CD4-positive, alpha-beta T cell treated with Interleukin-17A for 4 hours (primary cell): ENCODE results near the gene C20orf96.
"Not testable (repeated sequence)": the region's sequence is repeated elsewhere in the genome, so short reads cannot be mapped to it uniquely, and the experiment has no call there.

Experiments
- DNase-seq: peaks from one replicate; pipeline ENCODE4 v3.0.0-alpha.2; 2020; ENCODE audit warnings: mixed read lengths

C20orf96 gene

DNA sequence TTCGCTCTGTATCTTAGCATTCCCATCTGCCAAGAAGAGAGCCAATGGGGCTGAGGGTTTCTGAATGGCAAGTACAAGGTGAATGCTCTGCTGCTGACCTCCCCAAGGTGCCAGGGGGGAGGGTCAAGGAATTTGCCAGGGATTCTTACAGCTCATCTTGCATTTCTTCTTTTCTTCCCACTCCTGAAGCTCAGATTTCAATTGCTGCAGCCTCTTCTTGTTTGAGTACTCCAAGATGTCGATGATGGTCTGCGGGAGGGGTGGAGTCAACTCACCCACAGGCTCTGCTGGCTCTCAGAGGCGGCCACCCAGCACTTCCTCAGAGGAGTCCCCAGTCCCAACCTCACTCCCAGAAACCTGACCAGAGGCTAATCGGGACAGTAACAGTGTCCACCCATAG, 12.4 kb downstream of the C20orf96 start:
- no peak for DNase-seq

- DNase-seq: no peak
These were observed 13.1 kb downstream of the C20orf96 start for GRCh38 chr20:277496-277781.

DNA sequence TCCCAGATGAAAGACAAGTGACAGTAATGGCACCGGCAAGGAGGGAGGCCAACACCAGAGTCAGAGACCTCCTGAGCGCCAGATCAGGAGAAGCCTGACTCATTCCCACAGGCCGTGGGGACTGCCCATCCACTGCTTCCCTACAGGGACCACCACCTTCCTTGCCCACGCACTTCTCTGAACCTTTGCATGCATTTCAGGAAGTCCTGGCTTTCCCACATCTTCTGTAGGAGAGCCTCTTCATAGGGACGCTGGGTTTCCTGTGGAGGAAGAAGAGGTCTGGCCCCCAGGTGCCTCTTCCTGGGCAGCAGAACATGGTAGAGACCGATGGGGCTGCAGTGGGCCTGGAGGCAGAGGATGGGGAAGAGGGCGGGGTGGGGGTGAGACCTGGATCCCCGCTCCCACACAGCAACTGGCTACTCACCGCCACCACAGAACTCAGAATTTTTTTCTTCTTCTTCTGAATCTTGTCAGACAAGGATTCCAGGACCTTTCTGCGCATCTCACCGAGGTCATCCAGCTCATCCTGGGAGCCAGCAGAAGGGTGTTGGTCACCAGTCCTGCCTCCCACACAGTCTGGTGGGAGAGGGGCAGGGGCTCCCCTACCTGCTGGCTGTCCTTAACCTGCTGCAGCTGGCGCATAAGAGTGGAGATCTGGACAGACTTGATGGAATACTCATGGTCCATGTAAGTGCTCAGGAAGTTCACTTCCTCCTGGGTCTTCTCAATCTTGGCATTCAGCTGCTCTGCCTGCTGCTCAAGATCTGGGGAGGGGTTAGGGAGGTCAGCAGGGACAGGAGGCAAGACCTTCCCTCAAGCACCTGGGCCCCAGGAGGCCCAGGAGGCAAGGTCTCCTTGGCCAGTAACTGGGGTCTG, 13.7 kb downstream of the C20orf96 start:
- DNase-seq: no peak

GRCh38 chr20:275791-276190, 14.8 kb downstream of the C20orf96 start:
- DNase-seq: no peak

- no peak for DNase-seq
These were observed 16.7 kb downstream of the C20orf96 start for GRCh38 chr20:273884-274283.

DNA sequence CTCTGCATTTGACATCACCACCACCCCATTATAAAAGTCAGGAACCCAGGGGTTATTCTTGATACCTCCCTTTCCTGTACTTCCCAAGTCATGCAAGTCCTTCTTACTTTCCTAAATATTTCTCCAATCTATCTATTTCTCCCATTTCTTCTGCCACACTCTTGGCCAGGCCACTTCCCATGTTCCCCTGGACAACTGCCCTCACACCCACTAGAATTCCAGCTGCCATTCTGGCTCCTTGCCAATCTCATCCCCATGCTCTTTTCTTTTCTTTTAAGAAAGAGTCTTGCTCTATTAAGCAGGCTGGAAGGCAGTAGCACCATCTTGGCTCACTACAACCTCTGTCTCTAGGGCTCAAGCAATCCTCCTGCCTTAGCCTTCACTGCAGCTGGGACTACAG, 17.8 kb downstream of the C20orf96 start:
- DNase-seq: no peak

DNA sequence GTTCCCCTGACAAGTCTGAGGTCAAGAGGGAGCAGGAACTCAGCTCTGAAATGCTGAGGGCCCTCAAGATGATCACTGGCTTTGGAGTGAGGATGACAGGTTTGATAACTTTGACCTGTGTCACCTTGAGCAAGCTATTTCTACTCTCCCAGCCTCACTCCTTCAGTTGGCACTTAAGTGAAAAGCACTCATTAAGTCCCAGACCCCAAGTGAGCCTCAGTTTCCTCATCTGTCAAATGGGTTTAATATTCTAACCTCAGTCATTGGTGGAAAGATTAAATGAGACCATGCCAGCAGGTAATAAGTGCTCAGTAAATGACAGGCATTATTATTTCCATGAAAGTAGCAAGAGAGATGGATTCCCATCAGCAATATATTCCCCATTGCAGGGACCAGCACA, 19.0 kb downstream of the C20orf96 start:
- DNase-seq: no peak

DNA sequence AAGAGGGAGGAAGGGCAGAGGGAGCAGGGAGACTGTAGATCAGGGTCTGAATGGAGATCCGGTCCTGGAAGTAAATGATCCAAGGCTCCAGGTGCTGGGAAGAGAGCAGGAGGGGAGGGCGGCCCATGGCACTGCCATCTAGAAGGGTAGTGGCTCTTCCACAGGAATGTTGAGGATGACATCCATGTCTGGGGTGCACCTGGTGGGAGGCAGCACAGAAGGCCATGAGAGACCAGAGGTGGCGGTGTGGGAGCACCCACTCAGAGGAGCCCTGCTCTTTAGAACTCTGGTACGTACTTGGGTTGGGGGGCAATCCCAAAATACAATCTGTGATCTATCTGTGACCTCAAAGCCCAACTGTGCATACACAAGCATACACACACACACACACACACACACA, 19.5 kb downstream of the C20orf96 start:
- no peak for DNase-seq

DNA sequence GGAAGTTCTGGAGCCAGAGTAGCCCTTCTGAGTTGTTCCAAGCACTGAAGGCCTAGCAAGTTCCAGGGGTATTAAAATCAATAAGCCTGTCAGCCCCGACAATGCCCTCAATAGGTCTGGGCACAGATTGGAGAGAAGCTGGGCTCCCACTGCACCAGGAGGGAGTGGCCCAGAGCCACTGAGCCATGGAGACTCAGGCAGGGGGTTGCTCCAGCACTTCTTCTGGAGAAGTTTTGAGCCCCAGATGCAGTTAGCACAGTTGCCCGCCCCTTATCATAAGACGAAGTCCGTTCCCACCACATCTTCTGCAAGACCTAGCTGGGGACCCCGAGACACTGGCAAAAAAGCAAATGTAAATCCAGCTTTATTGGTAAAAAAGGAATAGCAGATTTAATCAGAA, 20.0 kb downstream of the C20orf96 start:
- DNase-seq: no peak

GRCh38 chr20:266596-267562, 23.7 kb downstream of the C20orf96 start:
- DNase-seq: peak; percentile 94

- DNase-seq: no peak
These were observed 26.8 kb downstream of the C20orf96 start for GRCh38 chr20:263701-264100.

DNA sequence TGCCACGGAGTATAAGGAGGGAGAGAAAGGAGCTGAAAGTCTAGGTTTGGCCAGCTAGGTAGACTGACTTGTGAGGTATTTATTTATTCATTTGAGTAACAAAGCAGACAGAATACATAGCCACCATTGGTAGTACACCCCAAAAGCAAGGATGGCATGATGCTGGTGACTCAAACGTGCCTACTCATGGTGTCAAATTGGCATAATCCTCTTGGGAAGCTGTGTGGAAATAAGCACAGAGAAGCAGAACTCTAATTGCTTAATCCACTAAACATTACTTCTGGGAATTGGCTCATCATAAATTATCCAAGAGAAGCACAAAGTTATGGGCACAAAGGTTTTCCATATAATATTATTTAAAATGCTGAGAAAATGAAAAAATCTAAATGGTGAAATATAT, 30.6 kb downstream of the C20orf96 start:
- no peak for DNase-seq

GRCh38 chr20:258963-259362, 31.6 kb downstream of the C20orf96 start:
- peak; percentile 27 for DNase-seq

- no peak for DNase-seq
These were observed 32.2 kb downstream of the C20orf96 start for GRCh38 chr20:258269-258858.

- DNase-seq: no peak
These were observed 33.1 kb downstream of the C20orf96 start, which contains the start of gene DEFB132 for GRCh38 chr20:257419-257818. Gene DEFB132, plus strand, starts transcription at chr20:257724. Its CDS starts 55 bp downstream, at chr20:257779.

GRCh38 chr20:253447-253846, 37.1 kb downstream of the C20orf96 start:
- DNase-seq: not testable (repeated sequence)

- no peak for DNase-seq
These were observed 37.7 kb downstream of the C20orf96 start for GRCh38 chr20:252801-253200.

GRCh38 chr20:251354-251753, 39.2 kb downstream of the C20orf96 start:
- no peak for DNase-seq

DNA sequence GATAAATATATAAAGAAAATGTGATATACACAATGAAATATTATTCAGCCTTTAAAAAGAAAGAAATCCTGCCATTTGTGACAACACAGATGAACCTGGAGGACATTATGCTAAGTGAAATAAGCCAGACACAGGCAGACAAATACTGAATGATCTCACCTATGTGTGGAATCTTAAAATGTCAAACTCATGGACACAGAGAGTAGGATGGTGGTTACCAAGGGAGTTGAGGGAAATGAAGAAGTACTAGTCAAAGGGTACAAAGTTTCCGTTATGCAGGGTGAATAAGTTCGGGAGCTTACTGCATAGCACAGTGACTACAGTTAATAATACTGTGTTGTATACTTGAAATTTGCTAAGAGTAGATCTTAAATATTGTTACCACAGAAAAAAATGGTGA, 47.6 kb downstream of the C20orf96 start:
- DNase-seq: no peak

DNA sequence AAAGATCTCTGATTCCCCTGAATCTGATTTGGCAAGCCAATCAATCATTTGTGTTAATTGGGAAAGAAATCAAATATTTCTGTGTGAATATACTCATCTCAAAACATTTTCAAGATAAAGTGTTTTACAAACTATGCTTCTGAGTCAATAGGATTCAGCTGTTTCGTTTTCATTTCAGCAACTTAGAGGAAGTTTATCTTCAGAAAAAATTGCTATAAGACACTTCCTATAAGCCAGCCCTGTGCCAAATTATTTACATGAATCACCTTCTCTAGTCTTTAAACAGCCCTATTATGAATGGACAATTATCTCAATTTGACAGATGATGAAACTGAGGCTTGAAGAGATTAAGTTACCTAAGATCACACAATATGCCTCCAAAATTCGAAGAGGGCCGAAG, 52.6 kb downstream of the C20orf96 start:
- DNase-seq: no peak

- peak; percentile 37 for DNase-seq
These were observed 53.1 kb downstream of the C20orf96 start for GRCh38 chr20:237489-237888.

GRCh38 chr20:235891-236290, 54.7 kb downstream of the C20orf96 start:
- DNase-seq: no peak

GRCh38 chr20:227439-228105, 63.0 kb downstream of the C20orf96 start:
- DNase-seq: peak; percentile 15
